ENCODE data around the gene ANKS1A.

DNA sequence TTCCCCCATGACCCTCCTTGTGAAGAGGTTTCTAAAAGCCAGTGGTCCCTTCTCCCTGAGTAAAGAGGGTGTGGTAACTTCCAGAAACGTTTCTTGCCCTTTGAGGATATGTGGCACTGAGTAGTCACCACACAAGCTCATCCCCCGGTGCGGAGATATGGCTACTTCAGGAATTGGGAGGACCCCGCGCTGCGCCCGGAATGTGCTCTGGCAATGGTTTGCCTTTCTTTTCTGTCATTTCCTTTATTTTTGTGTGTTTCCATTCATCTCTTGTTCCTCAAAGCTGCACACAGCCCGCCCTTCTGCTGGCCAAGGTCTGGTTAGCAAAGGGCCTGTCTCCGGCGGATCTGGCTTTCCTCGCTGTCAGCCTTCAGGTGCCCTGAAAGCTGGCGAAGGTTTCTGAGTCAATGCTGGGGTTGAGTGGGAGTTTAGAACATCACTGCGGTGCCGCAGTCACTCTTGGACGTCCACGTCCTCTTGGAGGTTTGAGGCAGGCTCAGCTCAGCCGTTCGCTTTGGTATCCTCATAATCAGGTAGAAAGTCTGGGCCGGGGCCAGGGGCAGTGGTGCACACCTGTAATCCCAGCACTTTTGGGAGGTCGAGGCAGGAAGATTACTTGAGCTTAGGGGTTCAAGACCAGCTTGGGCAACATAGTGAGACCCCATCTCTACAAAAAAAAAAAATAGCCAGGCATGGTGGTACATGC lies 184.9 kb downstream of the ANKS1A start:
- TF ChIP-seq, protein P1, sequence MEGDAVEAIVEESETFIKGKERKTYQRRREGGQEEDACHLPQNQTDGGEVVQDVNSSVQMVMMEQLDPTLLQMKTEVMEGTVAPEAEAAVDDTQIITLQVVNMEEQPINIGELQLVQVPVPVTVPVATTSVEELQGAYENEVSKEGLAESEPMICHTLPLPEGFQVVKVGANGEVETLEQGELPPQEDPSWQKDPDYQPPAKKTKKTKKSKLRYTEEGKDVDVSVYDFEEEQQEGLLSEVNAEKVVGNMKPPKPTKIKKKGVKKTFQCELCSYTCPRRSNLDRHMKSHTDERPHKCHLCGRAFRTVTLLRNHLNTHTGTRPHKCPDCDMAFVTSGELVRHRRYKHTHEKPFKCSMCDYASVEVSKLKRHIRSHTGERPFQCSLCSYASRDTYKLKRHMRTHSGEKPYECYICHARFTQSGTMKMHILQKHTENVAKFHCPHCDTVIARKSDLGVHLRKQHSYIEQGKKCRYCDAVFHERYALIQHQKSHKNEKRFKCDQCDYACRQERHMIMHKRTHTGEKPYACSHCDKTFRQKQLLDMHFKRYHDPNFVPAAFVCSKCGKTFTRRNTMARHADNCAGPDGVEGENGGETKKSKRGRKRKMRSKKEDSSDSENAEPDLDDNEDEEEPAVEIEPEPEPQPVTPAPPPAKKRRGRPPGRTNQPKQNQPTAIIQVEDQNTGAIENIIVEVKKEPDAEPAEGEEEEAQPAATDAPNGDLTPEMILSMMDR (IDR thresholded peaks at IDR 0.05), result no peak
- TF ChIP-seq EZH2 (IDR thresholded peaks at IDR 0.05), result no peak

Data from neural progenitor cell (in vitro differentiated cells).